H1 (cell line): ENCODE data around the gene TGFB1. TPM values are rescaled to one million over a fixed set of nuclear protein-coding genes. Genes with fewer than 3 reads are reported as not detected.

ENCODE experiments used
- PHF8 ChIP-seq: fragments of 200-600 bp; sonication (generic); conservative IDR thresholded peaks from 2 replicates; pipeline ENCODE4 v1.7.1; 2012; ENCODE audit warnings: low read depth, mild to moderate bottlenecking, inconsistent platforms, low read length, moderate library complexity
- POU5F1 ChIP-seq: IDR thresholded peaks from 2 replicates; pipeline ENCODE4 v1.6.1; 2011; ENCODE audit warnings: low read depth, mild to moderate bottlenecking, low read length, moderate library complexity
- SP4 ChIP-seq: IDR thresholded peaks from 2 replicates; pipeline ENCODE4 v1.6.1; 2012; ENCODE audit warnings: low read length, inconsistent platforms
- TBP ChIP-seq: IDR thresholded peaks from 2 replicates; pipeline ENCODE4 v1.6.1; 2011; ENCODE audit warnings: low read depth, low read length, improper control_type of control experiment
- polyA plus RNA-seq, 7 experiments: library from polyadenylated mRNA; depleted of rRNA in 3 of 7; stranded (reverse) in 5 of 7; unstranded in 2 of 7; fragments of >200 nt in 5 of 7; fragments of 200-250 nt in 2 of 7; gene quantifications; 1 replicate in 5 of 7; 2 replicates in 1 of 7; 4 replicates in 1 of 7; pipeline versions ENCODE4 v1.2.1 to v1.2.3, GENCODE V29; 2011 to 2013; ENCODE audit warnings: missing spikeins in 2 of 7, mixed read lengths in 2 of 7
- total RNA-seq: library from RNA; stranded (reverse); fragmentation: NEBNext Ultra II Directional; extraction: Animal tissue kit (Norgen Biotek cat#: 25700); gene quantifications from 2 replicates; pipeline ENCODE4 v1.2.1, GENCODE V29; 2021

Gene TGFB1
- total and polyA plus RNA-seq, 2 of the 8 experiments (the other 6 are each of a cell fraction or from before 2014, with no cell fraction given), result 1.7 to 10.6 TPM

- TF ChIP-seq TBP (no peak), PHF8 (no peak), POU5F1 (no peak), SP4 (no peak)
These were observed 39.1 kb upstream of the TGFB1 start (continued) for GRCh38 chr19:41392775-41393174.
